Measurements from ENCODE around the gene C17orf114.
"Not testable (repeated sequence)": the region's sequence is repeated elsewhere in the genome, so short reads cannot be mapped to it uniquely, and the experiment has no call there.

Gene C17orf114

GRCh38 chr17:4802228-4802627, at the start of gene C17orf114:
Gene C17orf114 (minus strand): TSS chr17:4802328.
- DNase-seq = no peak

GRCh38 chr17:4851084-4851483, 49.0 kb upstream of the C17orf114 start:
- no peak for DNase-seq

GRCh38 chr17:4850246-4850645, 48.1 kb upstream of the C17orf114 start:
- DNase-seq = no peak

GRCh38 chr17:4849011-4849536, 46.9 kb upstream of the C17orf114 start:
- DNase-seq = no peak

GRCh38 chr17:4846635-4847390, 44.7 kb upstream of the C17orf114 start:
- DNase-seq = no peak

- no peak for DNase-seq
Measured at GRCh38 chr17:4845118-4845517, 43.0 kb upstream of the C17orf114 start.

GRCh38 chr17:4843321-4844000, 41.3 kb upstream of the C17orf114 start:
- DNase-seq = no peak

- DNase-seq = no peak
Measured at GRCh38 chr17:4842376-4842775, 40.2 kb upstream of the C17orf114 start.

- no peak for DNase-seq
Measured at GRCh38 chr17:4840893-4841242, 38.7 kb upstream of the C17orf114 start.

- no peak for DNase-seq
Measured at GRCh38 chr17:4839965-4840892, 38.1 kb upstream of the C17orf114 start.

GRCh38 chr17:4839221-4839620, 37.1 kb upstream of the C17orf114 start:
- DNase-seq = no peak

GRCh38 chr17:4838309-4838785, 36.2 kb upstream of the C17orf114 start:
- no peak for DNase-seq

GRCh38 chr17:4837471-4838308, 35.6 kb upstream of the C17orf114 start:
- no peak for DNase-seq

GRCh38 chr17:4836221-4836620, 34.1 kb upstream of the C17orf114 start:
- DNase-seq = no peak

- DNase-seq = no peak
Measured at GRCh38 chr17:4834681-4835020, 32.5 kb upstream of the C17orf114 start.

GRCh38 chr17:4833941-4834680, 32.0 kb upstream of the C17orf114 start:
- peak; percentile 13 for DNase-seq

GRCh38 chr17:4833178-4833940, 31.2 kb upstream of the C17orf114 start, which contains the start of gene MINK1:
Gene MINK1 (plus strand): TSS chr17:4833340. CDS start chr17:4833584, 244 bp downstream.
- DNase-seq = peak; percentile 91

- DNase-seq = not testable (repeated sequence)
Measured at GRCh38 chr17:4832829-4833177, 30.7 kb upstream of the C17orf114 start.

- DNase-seq = no peak
Measured at GRCh38 chr17:4827399-4827798, 25.3 kb upstream of the C17orf114 start.

- no peak for DNase-seq
Measured at GRCh38 chr17:4823373-4824089, 21.4 kb upstream of the C17orf114 start.

Measured in CD4-positive, alpha-beta T cell treated with Interleukin-6 for 4 hours (primary cell).